SH-SY5Y (cell line): ENCODE data around the gene LENEP.

Experiments used
- GATA2 ChIP-seq: IDR thresholded peaks from 2 replicates; pipeline ENCODE4 v1.6.1; 2011; ENCODE audit warnings: mild to moderate bottlenecking, low read depth, low read length
- GATA3 ChIP-seq: IDR thresholded peaks from 2 replicates; pipeline ENCODE4 v1.6.1; 2011; ENCODE audit warnings: low read depth, mild to moderate bottlenecking, low read length, moderate library complexity

- no peak for TF ChIP-seq GATA2
- no peak for TF ChIP-seq GATA3
Observed at GRCh38 chr1:155006601-155007101, 13.3 kb downstream of the LENEP start.
